Keratinocyte (primary cell): ENCODE results near the gene RASAL2.

Experiments
- CTCF ChIP-seq, 3 experiments: IDR thresholded peaks in 1 of 3; conservative IDR thresholded peaks in 1 of 3; optimal IDR thresholded peaks in 1 of 3; 2 replicates in 2 of 3; 3 replicates in 1 of 3; pipeline versions ENCODE3 to v1.5.1; 2011; ENCODE audit warnings: low read length in 3 of 3, mild to moderate bottlenecking in 3 of 3, moderate library complexity in 2 of 3, control low read depth in 1 of 3, inconsistent platforms in 1 of 3; ENCODE audit not compliant: insufficient read depth in 2 of 3; ENCODE audit errors: extremely low read depth in 1 of 3
- EZH2 ChIP-seq: IDR thresholded peaks from one replicate; pipeline ENCODE4 v1.6.1; 2012; ENCODE audit warnings: inconsistent platforms, mild to moderate bottlenecking, low read length, moderate library complexity

GRCh38 chr1:178077917-178078316 lies 16.0 kb upstream of the RASAL2 start:
- TF ChIP-seq CTCF (optimal IDR thresholded peaks at IDR 0.05 in 1 of 3, IDR thresholded peaks at IDR 0.05 in 1 of 3, conservative IDR thresholded peaks at IDR 0.05 in 1 of 3; ENCODE audit: extremely low read depth in 1 of 3, insufficient read depth in 2 of 3, low read length in 3 of 3) (no peak), EZH2 (no peak)
